Lower leg skin (tissue), 4 donors: ENCODE measurements around the gene GLI3. TPM values are rescaled to one million over a fixed set of nuclear protein-coding genes. Genes with fewer than 3 reads are reported as not detected.

Experiments
- DNase-seq, 2 donors: peaks; one replicate each; pipeline ENCODE4 v3.0.0-alpha.2; 2019; ENCODE audit warnings: low spot score in 2 of 2
- H3K4me3 ChIP-seq: fragments of 200-600 bp; sonication (generic); 2 replicates; pipeline ENCODE4 v1.5.1; 2017; ENCODE audit warnings: mild to moderate bottlenecking, low read depth; ENCODE audit not compliant: poor library complexity, severe bottlenecking
- POLR2A ChIP-seq, 2 donors: fragments of 450-650 bp; IDR thresholded peaks; one replicate each; pipeline ENCODE4 v1.6.1; 2016 to 2017; ENCODE audit warnings: antibody characterized with exemption in 2 of 2, mild to moderate bottlenecking in 1 of 2, moderate library complexity in 1 of 2
- WGBS, 2 donors: methylation state at CpG; one replicate each; pipeline ENCODE4 v1.1.5; 2018; 5-methylcytosine and 5-hydroxymethylcytosine counted together
- intact Hi-C: fragments of 100-400 bp; cut with DNase I; formaldehyde crosslinking; loops from one replicate; pipeline ENCODE4 v1.15.0; 2023; ENCODE audit warnings: low total_unique reads
- total RNA-seq, 4 donors: library from RNA; depleted of rRNA; stranded (reverse); fragments of >200 nt; gene quantifications; one replicate each; pipeline ENCODE4 v1.1.0, GENCODE V29; 2016
- TF ChIP-seq, protein P1 (sequence below), 3 donors: fragments of 450-650 bp; IDR thresholded peaks; one replicate each; pipeline ENCODE4 v1.5.1; 2016; ENCODE audit warnings: antibody characterized with exemption in 3 of 3, mild to moderate bottlenecking in 3 of 3, moderate library complexity in 2 of 3

GLI3 gene
- total RNA-seq, 4 donors from 2014 or later = 16.4 to 28.2 (median 18.3) TPM

DNA sequence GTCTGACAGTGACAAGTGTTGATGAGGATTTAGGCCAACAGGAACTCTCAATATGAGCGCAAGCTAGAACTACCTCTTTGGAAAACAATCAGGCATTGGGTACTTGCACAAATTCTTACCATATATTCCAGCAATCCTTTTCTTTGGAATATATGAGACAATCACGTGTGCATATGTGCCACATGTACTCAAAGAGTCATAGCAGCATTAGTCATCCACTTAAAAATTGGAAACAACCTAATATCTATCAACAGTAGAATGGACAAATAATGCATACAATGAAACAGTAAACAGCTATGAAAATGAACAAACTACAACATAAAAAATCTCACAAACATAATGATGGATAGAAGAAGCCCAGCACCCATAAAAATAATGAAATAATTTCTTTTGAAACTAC is 179.7 kb downstream of the GLI3 start:
- intact Hi-C loops = no loop called here
- no peak for DNase-seq
- 87 to 88% methylated on average over 2 of the region's 2 CpGs for WGBS, 2 donors
- no peak overlapping the region for H3K4me3 ChIP-seq
- TF ChIP-seq POLR2A (IDR thresholded peaks at IDR 0.05) = no peak
- TF ChIP-seq, protein P1, sequence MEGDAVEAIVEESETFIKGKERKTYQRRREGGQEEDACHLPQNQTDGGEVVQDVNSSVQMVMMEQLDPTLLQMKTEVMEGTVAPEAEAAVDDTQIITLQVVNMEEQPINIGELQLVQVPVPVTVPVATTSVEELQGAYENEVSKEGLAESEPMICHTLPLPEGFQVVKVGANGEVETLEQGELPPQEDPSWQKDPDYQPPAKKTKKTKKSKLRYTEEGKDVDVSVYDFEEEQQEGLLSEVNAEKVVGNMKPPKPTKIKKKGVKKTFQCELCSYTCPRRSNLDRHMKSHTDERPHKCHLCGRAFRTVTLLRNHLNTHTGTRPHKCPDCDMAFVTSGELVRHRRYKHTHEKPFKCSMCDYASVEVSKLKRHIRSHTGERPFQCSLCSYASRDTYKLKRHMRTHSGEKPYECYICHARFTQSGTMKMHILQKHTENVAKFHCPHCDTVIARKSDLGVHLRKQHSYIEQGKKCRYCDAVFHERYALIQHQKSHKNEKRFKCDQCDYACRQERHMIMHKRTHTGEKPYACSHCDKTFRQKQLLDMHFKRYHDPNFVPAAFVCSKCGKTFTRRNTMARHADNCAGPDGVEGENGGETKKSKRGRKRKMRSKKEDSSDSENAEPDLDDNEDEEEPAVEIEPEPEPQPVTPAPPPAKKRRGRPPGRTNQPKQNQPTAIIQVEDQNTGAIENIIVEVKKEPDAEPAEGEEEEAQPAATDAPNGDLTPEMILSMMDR (IDR thresholded peaks at IDR 0.05) = no peak

DNA sequence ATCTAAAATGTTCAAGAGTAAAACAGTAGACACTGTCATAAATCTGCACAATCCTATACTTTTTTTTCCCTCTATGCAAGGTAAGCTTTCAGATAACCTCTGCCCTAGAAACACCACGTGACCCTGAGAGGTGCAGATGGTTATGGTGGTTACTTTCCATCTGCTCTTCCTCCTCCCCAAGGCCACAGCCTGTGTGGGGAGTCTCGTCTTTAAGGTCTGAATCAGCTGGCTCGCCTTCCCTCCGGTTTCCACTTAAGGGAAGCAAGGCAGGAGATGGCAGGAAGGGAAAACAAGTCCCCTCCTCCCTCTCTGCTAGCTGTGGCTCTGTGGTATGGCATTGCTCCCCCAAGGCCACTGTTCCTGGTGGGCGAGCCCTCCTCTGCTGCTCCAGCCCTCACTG is 181.8 kb downstream of the GLI3 start:
- intact Hi-C loops = no loop called here
- TF ChIP-seq POLR2A (IDR thresholded peaks at IDR 0.05) = no peak
- TF ChIP-seq, protein P1 (IDR thresholded peaks at IDR 0.05) = no peak
- 87 to 94% methylated on average over 5 of the region's 5 CpGs for WGBS, 2 donors
- H3K4me3 ChIP-seq = no peak overlapping the region
- no peak for DNase-seq

- TF ChIP-seq, protein P1 (IDR thresholded peaks at IDR 0.05) = no peak
- no peak overlapping the region for H3K4me3 ChIP-seq
- WGBS, 2 donors = 77 to 84% methylated on average over 2 of the region's 2 CpGs
- intact Hi-C loops = no loop called here
- DNase-seq = no peak
Observed at GRCh38 chr7:42053834-42054233, 183.2 kb downstream of the GLI3 start.

DNA sequence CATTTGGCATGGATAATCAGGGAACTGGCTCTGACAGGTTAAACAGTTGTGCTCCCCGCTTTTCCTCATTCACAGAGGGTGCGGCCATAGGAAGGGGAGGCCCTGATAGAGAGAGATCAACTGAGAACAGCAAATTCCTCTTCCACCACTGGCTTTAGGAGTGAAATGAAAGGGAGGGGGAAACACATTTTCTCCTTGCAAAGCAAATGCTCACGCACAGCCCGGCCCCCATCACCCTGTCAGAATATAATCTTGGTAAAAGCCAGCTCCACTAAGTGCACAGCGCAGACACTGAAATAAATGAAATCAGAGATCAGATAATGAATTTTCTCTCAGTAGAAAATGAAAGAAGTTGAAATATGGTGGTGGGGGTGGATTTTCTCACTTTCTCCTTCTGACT is 187.2 kb downstream of the GLI3 start:
- no peak for DNase-seq
- WGBS, 2 donors = 96 to 97% methylated on average over 5 of the region's 5 CpGs
- intact Hi-C loops = no loop called here

DNA sequence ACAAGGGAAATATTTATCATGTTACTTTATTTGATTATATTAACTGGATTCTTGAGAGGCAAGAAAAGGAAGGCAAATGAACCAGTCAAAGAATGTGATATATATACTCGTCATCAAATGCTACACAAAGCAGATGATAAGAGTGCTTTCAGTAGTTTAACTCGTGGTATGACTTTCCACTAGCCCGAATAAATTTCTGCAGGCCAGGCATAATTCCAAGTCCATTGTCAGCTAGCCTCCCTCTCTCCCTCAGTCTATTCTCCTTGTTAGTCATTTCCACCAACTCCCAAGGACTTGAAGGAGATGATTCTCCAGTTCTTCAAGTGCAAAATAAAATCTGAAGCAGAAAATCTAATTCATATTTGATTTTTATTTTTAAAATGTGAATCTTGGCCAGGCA is 190.5 kb downstream of the GLI3 start:
- intact Hi-C loops = no loop called here
- DNase-seq = no peak
- TF ChIP-seq, protein P1 (IDR thresholded peaks at IDR 0.05) = no peak
- WGBS, 2 donors = 59 to 66% methylated on average over 3 of the region's 3 CpGs
- H3K4me3 ChIP-seq = no peak overlapping the region

More for the DNA sequence above, 187.2 kb downstream of the GLI3 start:
- TF ChIP-seq, protein P1 (IDR thresholded peaks at IDR 0.05) = no peak
- TF ChIP-seq POLR2A (IDR thresholded peaks at IDR 0.05) = no peak
- no peak overlapping the region for H3K4me3 ChIP-seq

DNA sequence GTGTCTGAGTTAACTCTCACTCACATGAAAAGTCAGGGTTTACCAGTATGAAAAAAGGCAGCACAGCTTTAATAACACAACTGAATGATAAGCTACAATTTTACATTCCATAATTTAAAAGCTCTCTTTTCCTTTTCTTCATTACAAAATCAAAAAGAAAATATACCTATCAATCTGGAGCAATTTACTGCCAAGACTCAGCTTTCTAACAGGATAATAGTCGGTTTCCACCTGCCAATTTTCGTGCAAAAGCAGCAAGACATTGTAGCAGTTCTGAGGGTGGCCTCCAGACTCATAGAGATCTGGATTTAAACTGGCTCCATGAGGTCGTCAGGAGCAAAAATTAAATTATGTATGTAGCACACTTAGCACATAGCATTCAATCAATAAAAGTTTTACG is 191.0 kb downstream of the GLI3 start:
- TF ChIP-seq, protein P1 (IDR thresholded peaks at IDR 0.05) = no peak
- TF ChIP-seq POLR2A (IDR thresholded peaks at IDR 0.05) = no peak
- intact Hi-C loops = no loop called here
- 85 to 89% methylated on average over 4 of the region's 4 CpGs for WGBS, 2 donors
- no peak overlapping the region for H3K4me3 ChIP-seq
- no peak for DNase-seq
